ENCODE results near the gene ELL2. TPM values are rescaled to one million over a fixed set of nuclear protein-coding genes. Genes with fewer than 3 reads are reported as not detected.

The ELL2 gene
- total and polyA plus RNA-seq, 2 of the 13 experiments (the other 11 are each of a cell fraction or from before 2014, with no cell fraction given): 78.9 to 97.1 TPM

- TF ChIP-seq ZNF800 (CRISPR knock-in tag; IDR thresholded peaks at IDR 0.05) (no peak), ZBTB37 (CRISPR knock-in tag; IDR thresholded peaks at IDR 0.05) (no peak), ZNF549 (CRISPR knock-in tag; IDR thresholded peaks at IDR 0.05) (no peak), PCBP1 (IDR thresholded peaks at IDR 0.05; ENCODE audit: borderline replicate concordance, low read depth, low read length) (no peak), DZIP1 (CRISPR knock-in tag; IDR thresholded peaks at IDR 0.05) (no peak), ATF7 (IDR thresholded peaks at IDR 0.05) (no peak), ATF7 (CRISPR knock-in tag; IDR thresholded peaks at IDR 0.05) (no peak), HDAC2 (CRISPR knock-in tag; IDR thresholded peaks at IDR 0.05) (0 out of 2 replicates have a peak, but pooled peaks have one; percentile 21), RNF219 (CRISPR knock-in tag; IDR thresholded peaks at IDR 0.05) (no peak), FOXA1 (IDR thresholded peaks at IDR 0.05) (no peak), FOXA1 (CRISPR knock-in tag; IDR thresholded peaks at IDR 0.05) (no peak), FOXP1 (IDR thresholded peaks at IDR 0.05) (no peak), FOXP1 (CRISPR knock-in tag; IDR thresholded peaks at IDR 0.05) (peak; percentile 48; the same call in 1 of the 2 replicates), ZNF235 (CRISPR knock-in tag; IDR thresholded peaks at IDR 0.05; ENCODE audit: borderline replicate concordance) (no peak), ZIK1 (CRISPR knock-in tag; IDR thresholded peaks at IDR 0.05; ENCODE audit: borderline replicate concordance, low read depth) (no peak), ZNF224 (CRISPR knock-in tag; IDR thresholded peaks at IDR 0.05) (no peak), HOXA3 (CRISPR knock-in tag; IDR thresholded peaks at IDR 0.05) (no peak), POGZ (CRISPR knock-in tag; IDR thresholded peaks at IDR 0.05) (peak; percentile 58), ZNF562 (CRISPR knock-in tag; IDR thresholded peaks at IDR 0.05; ENCODE audit: borderline replicate concordance) (no peak), ZKSCAN1 (IDR thresholded peaks at IDR 0.05; ENCODE audit: low read length) (peak; percentile 90), RFXANK (CRISPR knock-in tag; IDR thresholded peaks at IDR 0.05) (no peak), GATA4 (IDR thresholded peaks at IDR 0.05; ENCODE audit: borderline replicate concordance, low read depth) (peak; percentile 70; the same call in 1 of the 2 replicates), ZBTB46 (CRISPR knock-in tag; IDR thresholded peaks at IDR 0.05; ENCODE audit: borderline replicate concordance) (0 out of 2 replicates have a peak, but pooled peaks have one; percentile 46), RELA (CRISPR knock-in tag; IDR thresholded peaks at IDR 0.05) (no peak)
Observed at GRCh38 chr5:95908799-95909198, 52.9 kb downstream of the ELL2 start (continued).

Measured in HepG2 (cell line).